Spleen (tissue), 7 donors: Measurements from ENCODE around the gene DNMT1.

ENCODE experiments used
- CTCF ChIP-seq, 11 experiments: fragments of 200-600 bp in 7 of 11; fragments of 450-650 bp in 4 of 11; sonication (generic) in 4 of 11; IDR thresholded peaks in 8 of 11; conservative IDR thresholded peaks in 3 of 11; 1 replicate in 7 of 11; 2 replicates in 4 of 11; pipeline versions ENCODE4 v1.4.0 to v1.8.0; 2016 to 2021; ENCODE audit warnings: antibody characterized with exemption in 11 of 11, inconsistent platforms in 4 of 11, mild to moderate bottlenecking in 1 of 11
- POLR2A ChIP-seq, 3 donors: fragments of 450-650 bp; IDR thresholded peaks; one replicate each; pipeline ENCODE4 v1.5.1; 2017; ENCODE audit warnings: antibody characterized with exemption in 3 of 3, mild to moderate bottlenecking in 1 of 3
- donor health status: DM: no; HTN: no; CAD: no; lungs with moderate emphysema.
- donor health status: DM: no; HTN: no; CAD: no.
- donor health status: DM: no; HTN: no; CAD: no.

GRCh38 chr19:10083911-10084310 lies 110.8 kb downstream of the DNMT1 start:
- TF ChIP-seq CTCF (IDR thresholded peaks at IDR 0.05 in 8 of 11, conservative IDR thresholded peaks at IDR 0.05 in 3 of 11) (no peak), POLR2A (IDR thresholded peaks at IDR 0.05) (no peak)
